HG02943 (cell line): ENCODE data around the gene CXCL8.

Experiments
- ATAC-seq: cut with Tn5 transposase; IDR thresholded peaks from one replicate; pipeline ENCODE4 v1.9.1; 2021; ENCODE audit warnings: mild to moderate bottlenecking, low read depth, moderate library complexity; ENCODE audit not compliant: unreplicated experiment

The CXCL8 gene

GRCh38 chr4:73788411-73788810 lies 48.0 kb downstream of the CXCL8 start:
- no peak for ATAC-seq
